HEK293T (cell line): ENCODE results near the gene WDR89.

Experiments used
- CTCF ChIA-PET: fragments of 350-600 bp; formaldehyde crosslinking; extraction: SDS; loops from one replicate; lab custom pipeline; 2021; ENCODE audit warnings: antibody characterized with exemption, inconsistent platforms; lab: Yijun Ruan, JAX
- POLR2A ChIA-PET: fragments of 350-600 bp; formaldehyde crosslinking; extraction: SDS; loops from one replicate; lab custom pipeline; 2020; ENCODE audit warnings: antibody characterized with exemption, inconsistent platforms; lab: Yijun Ruan, JAX
- DNase-seq: peaks from one replicate; pipeline ENCODE4 v3.0.0; 2012; ENCODE audit warnings: mixed read lengths; ENCODE audit errors: extremely low spot score
- ARNT ChIP-seq: fragments of 450-650 bp; IDR thresholded peaks from 2 replicates; pipeline ENCODE4 v1.6.1; 2017; ENCODE audit warnings: mild to moderate bottlenecking
- BHLHE40 ChIP-seq: fragments of 450-650 bp; IDR thresholded peaks from 2 replicates; pipeline ENCODE4 v1.6.1; 2016; ENCODE audit warnings: mild to moderate bottlenecking, moderate library complexity, borderline replicate concordance
- CTBP1 ChIP-seq: fragments of 450-650 bp; IDR thresholded peaks from 2 replicates; pipeline ENCODE4 v1.6.1; 2016; ENCODE audit warnings: borderline replicate concordance
- ELF4 ChIP-seq: fragments of 450-650 bp; IDR thresholded peaks from 2 replicates; pipeline ENCODE4 v1.6.1; 2017; ENCODE audit warnings: antibody characterized with exemption
- FOXA1 ChIP-seq: fragments of 450-650 bp; IDR thresholded peaks from 2 replicates; pipeline ENCODE4 v1.6.1; 2016; ENCODE audit warnings: mild to moderate bottlenecking
- FOXK2 ChIP-seq: fragments of 450-650 bp; IDR thresholded peaks from 2 replicates; pipeline ENCODE4 v1.6.1; 2016; ENCODE audit warnings: mild to moderate bottlenecking
- FOXM1 ChIP-seq: fragments of 450-650 bp; IDR thresholded peaks from 2 replicates; pipeline ENCODE4 v1.6.1; 2017; ENCODE audit warnings: mild to moderate bottlenecking, borderline replicate concordance
- HDGF ChIP-seq: fragments of 450-650 bp; IDR thresholded peaks from 2 replicates; pipeline ENCODE4 v1.6.1; 2017; ENCODE audit warnings: antibody characterized with exemption, borderline replicate concordance
- L3MBTL2 ChIP-seq: fragments of 450-650 bp; conservative IDR thresholded peaks from 2 replicates; pipeline ENCODE4 v1.6.1; 2016; ENCODE audit warnings: mild to moderate bottlenecking
- LEF1 ChIP-seq: fragments of 450-650 bp; IDR thresholded peaks from 2 replicates; pipeline ENCODE4 v1.6.1; 2017; ENCODE audit warnings: mild to moderate bottlenecking, borderline replicate concordance
- NFRKB ChIP-seq: fragments of 450-650 bp; IDR thresholded peaks from 2 replicates; pipeline ENCODE4 v1.6.1; 2016; ENCODE audit warnings: mild to moderate bottlenecking, moderate library complexity
- PKNOX1 ChIP-seq: fragments of 450-650 bp; IDR thresholded peaks from 2 replicates; pipeline ENCODE4 v1.6.1; 2016
- SP1 ChIP-seq: fragments of 450-650 bp; IDR thresholded peaks from 2 replicates; pipeline ENCODE4 v1.6.1; 2017
- SUZ12 ChIP-seq: fragments of 450-650 bp; IDR thresholded peaks from 2 replicates; pipeline ENCODE4 v1.6.1; 2016; ENCODE audit warnings: mild to moderate bottlenecking
- TARDBP ChIP-seq: fragments of 450-650 bp; IDR thresholded peaks from 2 replicates; pipeline ENCODE4 v1.6.1; 2016
- ZNF384 ChIP-seq: fragments of 450-650 bp; IDR thresholded peaks from 2 replicates; pipeline ENCODE4 v1.6.1; 2016

The WDR89 gene

GRCh38 chr14:63578300-63578699, 63.4 kb downstream of the WDR89 start:
- DNase-seq, result no peak
- ChIA-PET POLR2A (no interaction called here), CTCF (interaction anchor here (0.6 kb wide), 1 partner anchor 1079 kb away, joined by 3 read pairs; no protein-coding TSS in a partner anchor)
- no peak for TF ChIP-seq PKNOX1
- no peak for TF ChIP-seq ELF4
- TF ChIP-seq SUZ12, result no peak
- no peak for TF ChIP-seq ZNF384
- no peak for TF ChIP-seq ARNT
- TF ChIP-seq LEF1, result no peak
- no peak for TF ChIP-seq BHLHE40
- no peak for TF ChIP-seq FOXA1
- TF ChIP-seq TARDBP, result no peak
- TF ChIP-seq L3MBTL2, result no peak
- TF ChIP-seq FOXM1, result no peak
- no peak for TF ChIP-seq FOXK2
- no peak for TF ChIP-seq NFRKB
- no peak for TF ChIP-seq SP1
- no peak for TF ChIP-seq HDGF
- no peak for TF ChIP-seq CTBP1

GRCh38 chr14:63573581-63573980, 68.1 kb downstream of the WDR89 start:
- DNase-seq, result no peak
- CTCF ChIA-PET, result no interaction called here
- POLR2A ChIA-PET, result no interaction called here
- TF ChIP-seq ARNT (no peak), ZNF384 (no peak), HDGF (no peak), ELF4 (no peak), BHLHE40 (no peak), FOXK2 (no peak), FOXM1 (no peak), PKNOX1 (no peak), SUZ12 (no peak), TARDBP (no peak), CTBP1 (no peak)

DNA sequence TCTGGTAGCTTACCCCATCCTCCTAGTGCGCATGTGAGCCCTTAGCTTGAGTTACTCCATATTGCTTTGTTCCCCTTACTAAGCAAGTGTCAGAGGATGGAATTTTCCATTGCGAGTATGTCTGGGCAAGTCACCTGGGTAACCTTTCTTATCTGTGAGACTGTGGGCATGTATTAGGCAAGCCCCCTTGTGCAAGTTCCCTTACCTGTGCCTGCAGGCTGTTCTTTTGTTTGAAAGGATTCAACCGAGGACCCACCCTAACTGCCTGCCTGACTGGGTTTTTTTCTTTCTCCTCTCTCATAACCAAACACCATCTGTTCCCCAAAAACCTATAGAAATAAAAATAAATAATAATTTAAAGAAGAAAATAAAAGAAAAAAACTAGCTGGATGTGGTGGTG, 76.2 kb downstream of the WDR89 start:
- TF ChIP-seq HDGF (no peak), LEF1 (no peak), ARNT (no peak), SP1 (no peak), NFRKB (no peak), BHLHE40 (no peak), SUZ12 (no peak), L3MBTL2 (no peak), ELF4 (no peak)
- CTCF ChIA-PET, result no interaction called here
- DNase-seq, result no peak
- POLR2A ChIA-PET, result interaction anchor here (0.6 to 2.7 kb wide), 2 partner anchors 22 to 76 kb away, joined by 3 to 10 read pairs; partner anchors contain the start of genes PPP2R5E and WDR89

DNA sequence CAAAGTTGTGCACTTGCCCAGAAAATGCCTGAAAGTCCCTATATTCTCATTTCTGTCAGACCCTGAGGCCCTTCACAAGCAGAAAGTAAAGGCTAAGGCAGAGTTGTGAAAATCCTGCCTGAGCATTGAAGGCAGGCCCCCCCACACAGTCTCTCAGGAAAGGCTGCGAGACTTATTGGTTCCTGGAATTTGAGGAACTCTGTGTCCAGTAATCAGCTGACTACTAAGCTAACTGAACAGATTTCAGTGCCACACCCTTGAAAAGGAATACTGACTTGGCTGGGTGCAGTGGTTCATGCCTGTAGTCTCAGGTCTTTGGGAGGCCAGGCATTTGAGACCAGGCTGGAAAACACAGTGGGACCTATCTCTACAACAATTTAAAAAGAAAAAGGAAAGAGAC, 77.4 kb downstream of the WDR89 start:
- no peak for DNase-seq
- POLR2A ChIA-PET, result interaction anchor here (2.7 kb wide), 1 partner anchor 21 kb away, joined by 10 read pairs; the partner anchor contains the start of gene PPP2R5E
- CTCF ChIA-PET, result no interaction called here
- TF ChIP-seq L3MBTL2, result no peak
- no peak for TF ChIP-seq CTBP1
- TF ChIP-seq FOXM1, result no peak
- no peak for TF ChIP-seq ZNF384
- TF ChIP-seq FOXK2, result no peak
- TF ChIP-seq ELF4, result no peak

DNA sequence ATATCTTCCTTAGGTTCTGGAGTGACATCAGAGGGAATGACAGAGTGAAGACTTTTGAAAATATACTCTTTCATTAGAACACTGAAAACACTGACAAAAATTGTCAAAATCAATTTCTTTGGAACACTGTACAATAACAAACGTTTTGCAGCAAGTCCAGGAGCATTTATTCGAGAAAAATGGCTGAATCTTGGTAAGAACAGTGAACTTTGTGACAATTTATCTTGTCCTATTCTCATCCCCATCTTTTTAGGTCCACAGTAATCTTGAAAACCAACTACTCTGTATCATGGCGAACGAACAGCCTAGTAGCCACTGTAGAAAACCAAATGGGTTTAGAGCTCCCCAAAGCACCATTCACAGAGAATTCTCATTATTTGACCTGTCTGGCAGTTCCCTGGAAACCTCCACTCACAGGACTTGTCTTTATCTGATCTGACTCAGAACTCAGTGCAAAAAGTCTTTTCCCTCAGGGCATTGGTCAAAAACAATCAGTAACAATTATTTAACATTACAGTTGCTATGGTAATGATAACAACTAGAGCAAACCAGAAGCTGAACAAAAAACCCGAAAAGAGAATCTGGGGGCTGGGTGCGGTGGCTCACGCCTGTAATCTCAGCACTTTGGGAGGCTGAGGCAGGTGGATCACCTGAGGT, 78.2 kb downstream of the WDR89 start:
- TF ChIP-seq ELF4 (no peak), L3MBTL2 (no peak)
- ChIA-PET CTCF (no interaction called here), POLR2A (interaction anchor here (2.7 kb wide), 1 partner anchor 20 kb away, joined by 10 read pairs; the partner anchor contains the start of gene PPP2R5E)
- no peak for DNase-seq

DNA sequence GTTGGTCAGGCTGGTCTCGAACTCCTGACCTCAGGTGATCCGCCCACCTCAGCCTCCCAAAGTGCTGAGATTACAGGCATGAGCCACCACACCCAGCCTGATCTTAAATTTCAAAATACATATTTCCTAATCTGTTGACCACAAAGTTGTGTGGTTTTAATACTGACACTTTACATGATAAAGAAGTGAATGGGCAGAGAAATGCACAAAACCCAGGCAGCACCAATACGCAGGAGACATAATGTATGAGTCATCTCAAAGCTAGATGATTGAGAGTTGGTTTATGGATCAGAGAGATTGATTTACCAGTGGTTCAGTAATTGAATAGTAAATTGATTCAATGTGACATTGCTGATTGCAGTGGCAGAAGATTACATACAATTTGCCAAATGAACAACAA, 79.3 kb downstream of the WDR89 start:
- no peak for DNase-seq
- POLR2A ChIA-PET, result interaction anchor here (1.2 kb wide), 1 partner anchor 79 kb away, joined by 4 read pairs; the partner anchor contains the start of gene WDR89
- CTCF ChIA-PET, result no interaction called here
- no peak for TF ChIP-seq CTBP1
- no peak for TF ChIP-seq FOXK2
- TF ChIP-seq FOXA1, result no peak
- no peak for TF ChIP-seq PKNOX1
- TF ChIP-seq HDGF, result no peak
